Mesodermal cell (in vitro differentiated cells): ENCODE data around the gene DNAH10.
"Not testable (repeated sequence)": the region's sequence is repeated elsewhere in the genome, so short reads cannot be mapped to it uniquely, and the experiment has no call there.

ENCODE experiments used
- H3K27ac ChIP-seq: 2 replicates; pipeline ENCODE4 v1.7.0; 2013; ENCODE audit warnings: mild to moderate bottlenecking, low read depth, low read length, moderate library complexity; ENCODE audit not compliant: severe bottlenecking
- H3K36me3 ChIP-seq: 2 replicates; pipeline ENCODE4 v1.7.1; 2013; ENCODE audit warnings: mild to moderate bottlenecking, low read length, moderate library complexity; ENCODE audit not compliant: control insufficient read depth, insufficient read depth
- H3K4me1 ChIP-seq: one replicate; pipeline ENCODE4 v1.7.1; 2013; ENCODE audit warnings: mild to moderate bottlenecking, low read length; ENCODE audit not compliant: insufficient read depth, control insufficient read depth, poor library complexity, severe bottlenecking
- H3K4me3 ChIP-seq: 2 replicates; pipeline ENCODE4 v1.7.0; 2013; ENCODE audit warnings: low read length, control low read depth, mild to moderate bottlenecking; ENCODE audit not compliant: insufficient read depth, poor library complexity, severe bottlenecking; ENCODE audit errors: extremely low read depth
- H3K9me3 ChIP-seq: 2 replicates; pipeline ENCODE4 v1.7.1; 2013; ENCODE audit warnings: mild to moderate bottlenecking, low read length, moderate library complexity; ENCODE audit not compliant: control insufficient read depth
- WGBS, 2 experiments: methylation state at CpG; one replicate each; pipeline ENCODE4 v1.1.5; 2013; ENCODE audit warnings: missing lambda C conversion rate in 2 of 2; ENCODE audit not compliant: insufficient coverage in 2 of 2; 5-methylcytosine and 5-hydroxymethylcytosine counted together

The DNAH10 gene

DNA sequence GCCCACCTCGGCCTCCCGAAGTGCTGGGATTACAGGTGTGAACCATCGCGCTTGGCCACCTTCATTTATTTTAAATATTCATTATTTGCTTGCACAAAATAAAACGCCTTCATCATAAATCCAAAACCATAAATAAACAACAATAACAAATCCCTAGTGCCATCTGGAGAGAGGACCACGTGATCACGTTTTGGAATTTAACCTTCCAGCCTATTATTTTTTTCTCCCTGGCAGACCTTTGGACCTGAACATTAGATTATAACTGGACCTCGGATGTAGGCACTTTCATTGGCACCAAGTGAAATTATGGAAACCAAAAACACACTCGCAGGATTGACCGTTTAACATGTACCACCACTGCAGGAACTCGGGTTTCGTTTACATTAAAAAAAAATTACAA lies 2.0 kb downstream of the DNAH10 start:
- WGBS, 2 experiments = 87 to 90% methylated on average over 11 to 12 of the region's 12 CpGs
- Histone ChIP-seq H3K4me3 (no peak overlapping the region), H3K36me3 (peaks cover 8% of the 10 kb centered on the region), H3K9me3 (no peaks in the 10 kb centered on the region), H3K27ac (no peak overlapping the region), H3K4me1 (no peaks in the 10 kb centered on the region)

DNA sequence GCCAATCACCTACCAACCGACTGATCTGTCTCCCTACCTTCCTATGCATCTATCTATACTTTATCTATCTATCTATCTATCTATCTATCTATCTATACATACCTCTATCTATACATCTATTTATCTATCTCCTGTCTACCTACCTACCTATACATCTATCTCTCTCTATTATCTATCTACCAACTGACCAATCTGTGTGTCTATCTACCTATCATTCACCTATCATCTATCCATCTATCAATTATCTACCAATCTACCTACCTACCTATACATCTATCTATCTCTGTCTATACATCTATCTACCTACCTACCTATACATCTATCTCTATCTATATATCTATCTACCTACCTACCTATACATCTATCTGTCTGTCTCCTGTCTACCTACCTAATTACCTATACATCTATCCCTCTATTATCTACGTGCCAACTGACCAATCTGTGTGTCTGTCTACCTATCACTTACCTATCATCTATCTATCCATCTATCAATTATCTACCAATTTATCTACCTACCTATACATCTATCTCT lies 3.5 kb downstream of the DNAH10 start:
- no peak overlapping the region for H3K27ac ChIP-seq
- WGBS, 2 experiments = 76 to 84% methylated on average over 2 of the region's 2 CpGs
- H3K36me3 ChIP-seq = no peaks in the 10 kb centered on the region
- H3K4me1 ChIP-seq = no peaks in the 10 kb centered on the region
- no peak overlapping the region for H3K4me3 ChIP-seq
- no peaks in the 10 kb centered on the region for H3K9me3 ChIP-seq

DNA sequence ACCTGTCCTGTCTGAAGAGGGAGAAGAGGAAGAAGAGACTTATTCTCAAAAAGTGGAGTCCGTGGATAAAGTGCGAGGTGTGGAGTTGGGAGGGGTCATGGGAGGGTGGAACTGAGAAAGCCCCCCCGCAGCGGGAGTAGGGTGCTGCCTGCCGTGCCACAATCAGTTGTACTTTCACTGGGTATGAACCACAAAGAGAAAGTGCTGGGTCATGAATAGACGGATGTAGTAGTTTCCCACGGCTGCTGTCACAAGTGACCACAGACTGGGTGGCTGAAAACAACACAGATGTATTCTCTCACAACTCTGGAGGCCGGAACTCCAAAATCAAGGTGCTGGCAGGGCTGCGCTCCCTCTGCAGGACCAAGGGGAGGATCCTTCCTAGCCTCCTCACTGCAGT lies 5.5 kb downstream of the DNAH10 start:
- no peaks in the 10 kb centered on the region for H3K4me1 ChIP-seq
- no peak overlapping the region for H3K4me3 ChIP-seq
- no peaks in the 10 kb centered on the region for H3K9me3 ChIP-seq
- H3K27ac ChIP-seq = no peak overlapping the region
- 94 to 99% methylated on average over 9 of the region's 9 CpGs for WGBS, 2 experiments
- no peaks in the 10 kb centered on the region for H3K36me3 ChIP-seq

DNA sequence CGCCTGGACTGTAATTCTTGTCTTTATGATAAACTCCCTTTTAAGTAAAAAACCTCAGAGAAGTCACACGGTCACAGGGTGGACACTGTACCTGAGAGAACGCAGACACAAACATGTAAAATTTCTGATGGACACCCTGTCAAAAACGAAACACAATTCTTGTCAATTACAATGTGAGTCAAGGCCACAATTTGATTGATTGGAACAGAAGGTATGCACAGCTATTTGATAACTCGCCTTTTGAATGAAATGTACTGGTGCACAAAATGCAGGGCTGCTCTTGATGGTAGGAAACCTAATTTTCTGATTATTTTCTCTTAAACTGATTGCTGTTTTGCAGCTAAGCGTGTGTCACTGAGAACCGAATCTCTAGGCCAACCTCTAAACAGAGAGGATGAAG lies 9.2 kb downstream of the DNAH10 start:
- H3K9me3 ChIP-seq = no peaks in the 10 kb centered on the region
- 85 to 92% methylated on average over 5 to 7 of the region's 7 CpGs for WGBS, 2 experiments
- no peak overlapping the region for H3K4me3 ChIP-seq
- no peaks in the 10 kb centered on the region for H3K36me3 ChIP-seq
- no peaks in the 10 kb centered on the region for H3K4me1 ChIP-seq
- no peak overlapping the region for H3K27ac ChIP-seq

DNA sequence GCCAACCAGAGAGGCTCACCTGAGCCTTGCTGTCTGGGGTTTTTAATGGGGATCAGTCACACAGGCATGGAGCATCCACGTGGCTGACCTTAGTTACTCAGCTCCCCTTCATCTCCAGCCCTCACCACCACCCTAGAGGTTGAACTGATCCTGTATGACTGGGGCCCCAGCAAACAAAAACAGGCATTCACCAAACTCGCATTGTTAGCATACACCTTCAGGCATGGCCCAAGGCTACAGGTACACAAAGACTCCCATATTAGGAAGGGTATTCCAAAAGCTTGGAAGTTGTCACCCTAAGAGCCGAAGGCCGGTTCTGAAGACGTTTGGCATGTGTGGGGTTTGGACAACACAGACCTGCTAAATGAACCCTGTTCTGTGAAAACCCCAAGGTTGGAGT lies 10.0 kb downstream of the DNAH10 start:
- H3K4me1 ChIP-seq = no peaks in the 10 kb centered on the region
- H3K4me3 ChIP-seq = no peak overlapping the region
- H3K9me3 ChIP-seq = no peaks in the 10 kb centered on the region
- WGBS, 2 experiments = 77 to 94% methylated on average over 3 to 4 of the region's 5 CpGs
- no peaks in the 10 kb centered on the region for H3K36me3 ChIP-seq
- no peak overlapping the region for H3K27ac ChIP-seq

DNA sequence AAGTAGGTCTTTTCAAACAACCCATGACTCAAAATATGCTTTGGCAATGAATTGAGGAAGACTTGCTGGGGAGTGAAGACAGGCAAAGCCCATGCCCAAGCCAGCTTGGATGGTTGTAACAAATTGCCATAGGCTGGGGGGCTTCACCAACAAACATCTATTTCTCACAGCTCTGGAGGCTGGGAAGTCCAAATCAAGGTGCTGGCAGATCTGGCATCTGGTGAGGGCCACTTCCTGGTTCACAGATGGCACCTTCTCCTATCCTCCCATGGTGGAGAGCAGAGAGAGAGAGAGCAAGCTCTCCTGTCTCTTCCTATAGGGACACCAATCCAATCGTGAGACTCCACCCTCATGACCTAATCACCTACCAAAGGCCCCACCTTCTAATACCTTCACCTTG lies 11.3 kb downstream of the DNAH10 start:
- Histone ChIP-seq H3K27ac (no peak overlapping the region), H3K9me3 (no peaks in the 10 kb centered on the region), H3K4me1 (no peaks in the 10 kb centered on the region), H3K4me3 (no peak overlapping the region), H3K36me3 (no peaks in the 10 kb centered on the region)
- 80% methylated on average over 1 of the region's 1 CpG; no CpG with 5 or more reads in 1 of the 2 experiments for WGBS, 2 experiments

DNA sequence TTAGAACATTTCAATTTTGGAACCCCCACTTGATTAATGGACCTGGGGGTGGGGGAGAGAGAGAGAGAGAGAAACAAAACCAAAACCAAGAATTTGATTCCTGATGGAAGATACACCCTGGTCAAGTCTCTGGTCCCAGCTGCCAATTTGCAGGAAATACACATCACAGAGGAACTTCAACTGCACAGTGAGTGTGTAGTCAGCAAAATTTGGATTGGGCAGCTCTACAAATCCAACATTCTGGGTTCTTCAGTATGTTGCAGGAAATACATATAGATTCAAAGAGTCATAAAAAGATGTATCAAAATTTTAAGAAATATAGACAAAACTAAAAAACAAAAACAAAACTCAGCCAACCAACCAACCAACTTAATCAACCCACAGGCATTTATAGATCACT lies 17.4 kb downstream of the DNAH10 start:
- Histone ChIP-seq H3K4me1 (no peaks in the 10 kb centered on the region), H3K4me3 (no peak overlapping the region), H3K27ac (no peak overlapping the region), H3K9me3 (no peaks in the 10 kb centered on the region), H3K36me3 (no peaks in the 10 kb centered on the region)

DNA sequence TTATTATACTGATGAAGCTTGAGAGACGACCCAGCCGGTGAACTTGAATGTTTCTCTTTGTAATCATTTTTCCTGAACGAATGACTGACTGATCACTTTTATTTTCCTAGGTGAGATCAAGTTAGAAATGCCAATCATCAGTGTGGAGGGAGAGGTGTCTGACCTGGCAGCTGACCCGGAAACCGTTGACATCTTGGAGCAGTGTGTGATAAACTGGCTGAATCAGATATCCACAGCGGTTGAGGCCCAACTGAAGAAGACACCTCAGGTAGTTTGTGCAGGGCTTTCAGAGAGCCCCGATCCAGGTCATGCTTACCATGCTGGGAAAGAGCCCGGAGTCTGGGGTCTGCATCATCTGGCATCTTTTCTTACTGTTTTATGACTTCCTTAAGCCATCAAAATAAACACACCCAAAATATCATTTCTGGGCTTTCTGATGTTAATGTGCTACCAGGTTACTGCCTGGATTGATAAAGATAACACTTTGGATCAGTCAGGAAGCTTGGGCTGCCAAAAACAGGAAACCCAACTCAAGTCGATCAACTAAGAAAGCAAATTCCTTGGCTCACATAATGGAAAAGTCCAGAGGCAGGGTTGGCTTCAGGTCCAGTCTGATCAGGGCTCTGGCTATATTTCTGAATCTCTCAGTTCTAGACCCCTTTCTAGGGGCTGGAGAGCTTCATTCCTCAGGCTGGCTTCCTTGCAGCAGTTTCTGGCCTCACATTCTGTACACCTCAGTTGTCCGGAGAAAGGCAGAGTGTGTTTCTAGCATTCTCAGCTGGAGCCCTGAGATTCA lies 21.1 kb downstream of the DNAH10 start:
- no peak overlapping the region for H3K4me3 ChIP-seq
- WGBS, 2 experiments = 93 to 96% methylated on average over 9 of the region's 10 CpGs
- no peaks in the 10 kb centered on the region for H3K4me1 ChIP-seq
- no peaks in the 10 kb centered on the region for H3K36me3 ChIP-seq
- no peak overlapping the region for H3K27ac ChIP-seq
- no peaks in the 10 kb centered on the region for H3K9me3 ChIP-seq

DNA sequence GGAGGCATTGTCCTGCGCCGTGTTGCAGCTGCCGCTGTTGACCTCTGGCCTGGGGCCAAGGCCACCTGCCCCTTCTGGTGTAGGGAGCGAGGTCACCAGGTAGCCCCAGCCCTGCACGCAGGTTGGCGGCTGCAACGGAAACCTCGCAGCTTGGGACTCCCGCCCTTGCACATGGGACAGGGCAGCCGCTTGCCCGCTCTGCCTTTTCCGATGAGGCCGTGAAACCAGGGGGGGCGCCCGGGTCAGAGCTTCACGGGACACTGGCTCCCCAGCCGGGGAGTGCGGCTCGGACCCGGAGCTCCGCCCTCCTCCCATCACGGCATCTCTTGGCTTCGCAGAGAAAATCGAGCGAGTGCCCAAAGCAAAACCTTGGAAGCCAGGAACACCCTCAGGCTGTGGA lies 25.4 kb downstream of the DNAH10 start:
- 92 to 96% methylated on average over 17 to 25 of the region's 25 CpGs for WGBS, 2 experiments
- H3K4me3 ChIP-seq = no peak overlapping the region
- H3K36me3 ChIP-seq = no peaks in the 10 kb centered on the region
- no peaks in the 10 kb centered on the region for H3K9me3 ChIP-seq
- no peak overlapping the region for H3K27ac ChIP-seq
- H3K4me1 ChIP-seq = no peaks in the 10 kb centered on the region

DNA sequence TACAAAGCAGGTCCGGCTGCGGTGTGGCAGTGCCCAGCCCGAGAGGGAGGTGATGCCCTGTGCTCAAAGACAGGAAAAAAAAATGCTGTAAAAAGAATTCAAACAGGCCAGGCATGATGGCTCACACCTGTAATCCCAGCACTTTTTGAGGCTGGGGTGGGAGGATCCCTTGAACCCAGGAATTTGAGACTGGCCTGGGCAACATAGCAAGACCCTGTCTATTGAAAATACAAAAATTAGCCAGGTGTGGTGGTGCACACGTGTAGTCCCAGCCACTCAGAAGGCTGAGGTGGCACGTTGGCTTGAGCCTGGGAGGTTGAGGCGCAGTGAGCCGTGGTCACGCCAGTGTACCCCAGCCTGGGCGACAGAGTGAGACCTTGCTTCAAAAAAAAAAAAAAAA lies 26.4 kb downstream of the DNAH10 start:
- H3K4me1 ChIP-seq = no peaks in the 10 kb centered on the region
- no peak overlapping the region for H3K27ac ChIP-seq
- H3K9me3 ChIP-seq = no peaks in the 10 kb centered on the region
- H3K4me3 ChIP-seq = no peak overlapping the region
- WGBS, 2 experiments = 79 to 97% methylated on average over 2 to 5 of the region's 9 CpGs
- H3K36me3 ChIP-seq = no peaks in the 10 kb centered on the region

DNA sequence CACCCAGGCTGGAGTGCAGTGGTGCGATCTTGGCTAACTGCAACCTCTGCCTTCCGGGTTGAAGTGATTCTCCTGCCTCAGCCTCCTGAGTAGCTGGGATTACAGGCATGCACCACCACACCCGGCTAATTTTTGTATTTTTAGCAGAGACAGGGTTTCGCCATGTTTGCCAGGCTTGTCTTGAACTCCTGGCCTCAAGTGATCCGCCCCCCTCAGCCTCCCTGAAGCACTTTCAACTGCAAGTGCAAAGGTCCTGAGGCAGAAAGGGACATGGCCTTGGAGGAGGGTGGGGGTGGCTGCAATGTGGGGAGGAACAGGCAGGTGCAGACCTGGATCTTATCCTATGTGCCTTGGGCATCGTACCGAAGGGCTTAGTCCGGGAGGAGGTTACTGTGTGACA lies 27.3 kb downstream of the DNAH10 start:
- WGBS, 2 experiments = 80 to 100% methylated on average over 5 of the region's 8 CpGs
- H3K36me3 ChIP-seq, H3K4me1 ChIP-seq, H3K4me3 ChIP-seq, H3K9me3 ChIP-seq, H3K27ac ChIP-seq: not testable (repeated sequence)
